ENCODE results near the gene DNAI1. TPM values are rescaled to one million over a fixed set of nuclear protein-coding genes. Genes with fewer than 3 reads are reported as not detected.

Gene DNAI1
- polyA plus RNA-seq, 1 donor: 0.24 TPM

- WGBS (ENCODE audit: insufficient coverage, low lambda C conversion rate): no CpG with 5 or more reads among the region's 2 CpGs
- H3K27me3 ChIP-seq (ENCODE audit: control insufficient read depth, insufficient read depth, low read length): peaks cover 5% of the 10 kb centered on the region
- H3K27ac ChIP-seq (ENCODE audit: low read length): no peak overlapping the region
- no peaks in the 10 kb centered on the region for H3K4me1 ChIP-seq (ENCODE audit: control insufficient read depth, insufficient read depth, low read length)
- DNase-seq: no peak
- H3K9me3 ChIP-seq (ENCODE audit: control insufficient read depth, low read depth, low read length): no peaks in the 10 kb centered on the region
- H3K36me3 ChIP-seq (ENCODE audit: control insufficient read depth, insufficient read depth, low read length): no peaks in the 10 kb centered on the region
- H3K4me3 ChIP-seq (ENCODE audit: low read length): no peak overlapping the region
Measured at GRCh38 chr9:34451135-34451534, 7.5 kb upstream of the DNAI1 start.

GRCh38 chr9:34451545-34451944 lies 7.1 kb upstream of the DNAI1 start:
- no peak for DNase-seq
- H3K4me3 ChIP-seq (ENCODE audit: low read length): no peak overlapping the region
- no peak overlapping the region for H3K27ac ChIP-seq (ENCODE audit: low read length)
- peaks cover 7% of the 10 kb centered on the region for H3K27me3 ChIP-seq (ENCODE audit: control insufficient read depth, insufficient read depth, low read length)
- no peaks in the 10 kb centered on the region for H3K9me3 ChIP-seq (ENCODE audit: control insufficient read depth, low read depth, low read length)
- no peaks in the 10 kb centered on the region for H3K4me1 ChIP-seq (ENCODE audit: control insufficient read depth, insufficient read depth, low read length)
- WGBS (ENCODE audit: insufficient coverage, low lambda C conversion rate): 80% methylated on average over 1 of the region's 3 CpGs
- no peaks in the 10 kb centered on the region for H3K36me3 ChIP-seq (ENCODE audit: control insufficient read depth, insufficient read depth, low read length)

- DNase-seq: no peak
- no peaks in the 10 kb centered on the region for H3K36me3 ChIP-seq (ENCODE audit: control insufficient read depth, insufficient read depth, low read length)
- WGBS (ENCODE audit: insufficient coverage, low lambda C conversion rate): 86% methylated on average over 1 of the region's 2 CpGs
- H3K4me1 ChIP-seq (ENCODE audit: control insufficient read depth, insufficient read depth, low read length): peaks cover 10% of the 10 kb centered on the region
- H3K27me3 ChIP-seq (ENCODE audit: control insufficient read depth, insufficient read depth, low read length): peaks cover 18% of the 10 kb centered on the region
- no peak overlapping the region for H3K4me3 ChIP-seq (ENCODE audit: low read length)
- H3K27ac ChIP-seq (ENCODE audit: low read length): no peak overlapping the region
- no peaks in the 10 kb centered on the region for H3K9me3 ChIP-seq (ENCODE audit: control insufficient read depth, low read depth, low read length)
Measured at GRCh38 chr9:34452568-34452967, 6.0 kb upstream of the DNAI1 start.

GRCh38 chr9:34454571-34455065 lies 4.0 kb upstream of the DNAI1 start:
- Histone ChIP-seq H3K27ac (ENCODE audit: low read length) (no peak overlapping the region), H3K4me1 (ENCODE audit: control insufficient read depth, insufficient read depth, low read length) (peaks cover 16% of the 10 kb centered on the region)
- WGBS (ENCODE audit: insufficient coverage, low lambda C conversion rate): 67% methylated on average over 1 of the region's 3 CpGs

GRCh38 chr9:34456151-34456550 lies 2.5 kb upstream of the DNAI1 start:
- H3K27me3 ChIP-seq (ENCODE audit: control insufficient read depth, insufficient read depth, low read length): peaks cover 34% of the 10 kb centered on the region
- DNase-seq: no peak
- no CpG with 5 or more reads among the region's 1 CpG for WGBS (ENCODE audit: insufficient coverage, low lambda C conversion rate)
- peaks cover 16% of the 10 kb centered on the region for H3K4me1 ChIP-seq (ENCODE audit: control insufficient read depth, insufficient read depth, low read length)
- H3K9me3 ChIP-seq (ENCODE audit: control insufficient read depth, low read depth, low read length): no peaks in the 10 kb centered on the region
- H3K27ac ChIP-seq (ENCODE audit: low read length): no peak overlapping the region
- H3K4me3 ChIP-seq (ENCODE audit: low read length): no peak overlapping the region
- H3K36me3 ChIP-seq (ENCODE audit: control insufficient read depth, insufficient read depth, low read length): no peaks in the 10 kb centered on the region

More at GRCh38 chr9:34454571-34455065, 4.0 kb upstream of the DNAI1 start:
- H3K9me3 ChIP-seq (ENCODE audit: control insufficient read depth, low read depth, low read length): no peaks in the 10 kb centered on the region
- H3K27me3 ChIP-seq (ENCODE audit: control insufficient read depth, insufficient read depth, low read length): peaks cover 29% of the 10 kb centered on the region
- no peak for DNase-seq
- H3K36me3 ChIP-seq (ENCODE audit: control insufficient read depth, insufficient read depth, low read length): no peaks in the 10 kb centered on the region
- H3K4me3 ChIP-seq (ENCODE audit: low read length): no peak overlapping the region

GRCh38 chr9:34456746-34457145 lies 1.9 kb upstream of the DNAI1 start:
- WGBS (ENCODE audit: insufficient coverage, low lambda C conversion rate): no CpG with 5 or more reads among the region's 4 CpGs
- H3K36me3 ChIP-seq (ENCODE audit: control insufficient read depth, insufficient read depth, low read length): no peaks in the 10 kb centered on the region
- DNase-seq: peak in 1 of 2 donors; percentile 8
- peak overlapping the region; percentile 57 for H3K4me3 ChIP-seq (ENCODE audit: low read length)
- H3K4me1 ChIP-seq (ENCODE audit: control insufficient read depth, insufficient read depth, low read length): peaks cover 16% of the 10 kb centered on the region
- H3K9me3 ChIP-seq (ENCODE audit: control insufficient read depth, low read depth, low read length): no peaks in the 10 kb centered on the region
- peaks cover 39% of the 10 kb centered on the region for H3K27me3 ChIP-seq (ENCODE audit: control insufficient read depth, insufficient read depth, low read length)
- H3K27ac ChIP-seq (ENCODE audit: low read length): peak overlapping the region; percentile 31

- WGBS (ENCODE audit: insufficient coverage, low lambda C conversion rate): no CpG with 5 or more reads among the region's 48 CpGs
- Histone ChIP-seq H3K4me3 (ENCODE audit: low read length) (peak overlapping the region; percentile 57), H3K9me3 (ENCODE audit: control insufficient read depth, low read depth, low read length) (no peaks in the 10 kb centered on the region), H3K27me3 (ENCODE audit: control insufficient read depth, insufficient read depth, low read length) (peaks cover 42% of the 10 kb centered on the region), H3K27ac (ENCODE audit: low read length) (peak overlapping the region; percentile 30), H3K4me1 (ENCODE audit: control insufficient read depth, insufficient read depth, low read length) (peaks cover 16% of the 10 kb centered on the region), H3K36me3 (ENCODE audit: control insufficient read depth, insufficient read depth, low read length) (no peaks in the 10 kb centered on the region)
- peak; percentile 32 to 66 for DNase-seq
Measured at GRCh38 chr9:34457266-34458012, 1.2 kb upstream of the DNAI1 start.

GRCh38 chr9:34458959-34459340 lies 345 bp downstream of the DNAI1 start:
- peaks cover 16% of the 10 kb centered on the region for H3K4me1 ChIP-seq (ENCODE audit: control insufficient read depth, insufficient read depth, low read length)
- no peaks in the 10 kb centered on the region for H3K9me3 ChIP-seq (ENCODE audit: control insufficient read depth, low read depth, low read length)
- no peak overlapping the region for H3K27ac ChIP-seq (ENCODE audit: low read length)
- no peak for DNase-seq
- H3K27me3 ChIP-seq (ENCODE audit: control insufficient read depth, insufficient read depth, low read length): peaks cover 44% of the 10 kb centered on the region
- WGBS (ENCODE audit: insufficient coverage, low lambda C conversion rate): 14% methylated on average over 9 of the region's 11 CpGs
- H3K36me3 ChIP-seq (ENCODE audit: control insufficient read depth, insufficient read depth, low read length): no peaks in the 10 kb centered on the region
- no peak overlapping the region for H3K4me3 ChIP-seq (ENCODE audit: low read length)

GRCh38 chr9:34459356-34459755 lies 751 bp downstream of the DNAI1 start:
- no peaks in the 10 kb centered on the region for H3K9me3 ChIP-seq (ENCODE audit: control insufficient read depth, low read depth, low read length)
- 92% methylated on average over 2 of the region's 14 CpGs for WGBS (ENCODE audit: insufficient coverage, low lambda C conversion rate)

GRCh38 chr9:34459941-34460340 lies 1.3 kb downstream of the DNAI1 start:
- no peak for DNase-seq
- no peak overlapping the region for H3K27ac ChIP-seq (ENCODE audit: low read length)
- H3K4me3 ChIP-seq (ENCODE audit: low read length): no peak overlapping the region
- H3K9me3 ChIP-seq (ENCODE audit: control insufficient read depth, low read depth, low read length): no peaks in the 10 kb centered on the region
- no CpG with 5 or more reads among the region's 3 CpGs for WGBS (ENCODE audit: insufficient coverage, low lambda C conversion rate)
- peaks cover 48% of the 10 kb centered on the region for H3K27me3 ChIP-seq (ENCODE audit: control insufficient read depth, insufficient read depth, low read length)
- peaks cover 16% of the 10 kb centered on the region for H3K4me1 ChIP-seq (ENCODE audit: control insufficient read depth, insufficient read depth, low read length)
- no peaks in the 10 kb centered on the region for H3K36me3 ChIP-seq (ENCODE audit: control insufficient read depth, insufficient read depth, low read length)

More at GRCh38 chr9:34459356-34459755, 751 bp downstream of the DNAI1 start:
- Histone ChIP-seq H3K27me3 (ENCODE audit: control insufficient read depth, insufficient read depth, low read length) (peaks cover 45% of the 10 kb centered on the region), H3K4me3 (ENCODE audit: low read length) (no peak overlapping the region), H3K36me3 (ENCODE audit: control insufficient read depth, insufficient read depth, low read length) (no peaks in the 10 kb centered on the region), H3K27ac (ENCODE audit: low read length) (no peak overlapping the region), H3K4me1 (ENCODE audit: control insufficient read depth, insufficient read depth, low read length) (peaks cover 16% of the 10 kb centered on the region)
- no peak for DNase-seq
